HCT116 (cell line): Measurements from ENCODE around the gene DHX15.

Experiments
- SIN3A ChIP-seq: IDR thresholded peaks from 2 replicates; pipeline ENCODE4 v1.6.1; 2012; ENCODE audit warnings: low read depth
- TCF7L2 ChIP-seq: IDR thresholded peaks from 2 replicates; pipeline ENCODE4 v1.7.0; 2011; ENCODE audit warnings: borderline replicate concordance, inconsistent platforms; ENCODE audit not compliant: insufficient read depth, insufficient read length; ENCODE audit errors: extremely low read depth

GRCh38 chr4:24601121-24601520 lies 16.8 kb upstream of the DHX15 start:
- no peak for TF ChIP-seq SIN3A
- no peak for TF ChIP-seq TCF7L2
